Kidney epithelial cell (primary cell): ENCODE results near the gene GTF2H2C. TPM values are rescaled to one million over a fixed set of nuclear protein-coding genes. Genes with fewer than 3 reads are reported as not detected.
A peak's percentile ranks its signal among the peaks of the same experiment; 100 is the strongest.
"Not testable (repeated sequence)": the region's sequence is repeated elsewhere in the genome, so short reads cannot be mapped to it uniquely, and the experiment has no call there.

ENCODE experiments used
- DNase-seq: peaks from one replicate; pipeline ENCODE4 v3.0.0-alpha.2; 2010; ENCODE audit warnings: low read depth
- H3K27me3 ChIP-seq: 2 replicates; pipeline ENCODE4 v1.6.0; 2011; ENCODE audit warnings: low read length; ENCODE audit not compliant: control insufficient read depth, insufficient read depth
- H3K36me3 ChIP-seq: 2 replicates; pipeline ENCODE4 v1.5.1; 2011; ENCODE audit warnings: low read length; ENCODE audit not compliant: control insufficient read depth, insufficient read depth
- H3K4me3 ChIP-seq: 2 replicates; pipeline ENCODE4 v1.5.1; 2011; ENCODE audit warnings: low read depth, mild to moderate bottlenecking, control low read depth, low read length
- CTCF ChIP-seq: IDR thresholded peaks from 2 replicates; pipeline ENCODE4 v1.5.1; 2011; ENCODE audit warnings: mild to moderate bottlenecking, moderate library complexity, low read length, control low read depth, inconsistent platforms; ENCODE audit not compliant: insufficient read depth, poor library complexity, severe bottlenecking
- total RNA-seq: library from RNA; depleted of rRNA; stranded (reverse); fragments of >200 nt; gene quantifications from 2 replicates; pipeline ENCODE4 v1.2.3, GENCODE V29; 2015

Gene GTF2H2C
- total RNA-seq, 1 donor from 2014 or later, result 28.4 TPM

GRCh38 chr5:69528609-69529008 lies 31.4 kb upstream of the GTF2H2C start:
- Histone ChIP-seq H3K36me3 (no peaks in the 10 kb centered on the region), H3K4me3 (no peak overlapping the region), H3K27me3 (no peaks in the 10 kb centered on the region)
- no peak for TF ChIP-seq CTCF
- DNase-seq, result no peak

GRCh38 chr5:69530561-69531405 lies 29.2 kb upstream of the GTF2H2C start:
- H3K4me3 ChIP-seq, result no peak overlapping the region
- DNase-seq, result no peak
- H3K27me3 ChIP-seq, result no peaks in the 10 kb centered on the region
- TF ChIP-seq CTCF, result no peak
- no peaks in the 10 kb centered on the region for H3K36me3 ChIP-seq

DNA sequence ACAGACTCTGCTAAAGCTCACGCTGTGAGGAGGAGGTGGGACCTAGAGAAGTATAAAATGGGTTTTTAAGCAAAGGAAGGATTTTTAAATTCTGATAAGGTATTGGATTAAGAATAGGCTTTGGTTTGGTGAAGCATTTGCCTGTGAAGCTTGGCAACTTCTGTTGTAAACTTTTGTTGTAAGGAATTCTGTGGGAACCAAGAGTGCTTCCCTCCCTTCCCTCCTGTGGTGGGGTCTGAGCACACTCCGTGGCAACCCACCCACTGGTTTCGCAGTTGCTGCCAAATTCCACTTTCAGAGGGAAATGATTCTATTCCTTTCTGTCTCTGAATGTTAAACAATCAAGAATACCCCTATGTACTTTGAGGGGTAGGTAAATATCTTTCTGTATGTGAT lies 28.6 kb upstream of the GTF2H2C start:
- no peak for TF ChIP-seq CTCF

GRCh38 chr5:69537911-69538310 lies 22.1 kb upstream of the GTF2H2C start:
- DNase-seq, H3K36me3 ChIP-seq, H3K4me3 ChIP-seq, H3K27me3 ChIP-seq: not testable (repeated sequence)

More for the DNA sequence above, 28.6 kb upstream of the GTF2H2C start:
- Histone ChIP-seq H3K4me3 (no peak overlapping the region), H3K27me3 (no peaks in the 10 kb centered on the region), H3K36me3 (no peaks in the 10 kb centered on the region)
- no peak for DNase-seq

DNA sequence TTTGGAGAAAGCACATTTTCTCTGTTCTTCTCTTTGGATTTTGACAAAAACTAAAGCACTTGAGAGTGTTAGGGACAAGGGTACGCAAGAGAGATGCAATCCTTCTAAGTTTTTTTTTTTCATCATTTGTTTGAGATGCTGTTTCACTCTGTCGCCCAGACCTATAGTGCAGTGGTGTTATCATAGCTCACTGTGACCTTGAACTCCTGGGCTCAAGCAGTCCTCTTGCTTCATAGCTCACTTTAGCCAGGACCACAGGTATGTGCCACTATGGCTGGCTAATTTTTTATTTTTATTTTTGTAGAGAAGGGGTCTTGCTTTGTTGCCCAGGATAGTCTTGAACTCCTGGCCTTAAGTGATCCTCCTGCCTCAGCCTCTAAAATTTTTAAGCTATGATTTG lies 21.3 kb upstream of the GTF2H2C start:
- DNase-seq, H3K27me3 ChIP-seq, H3K4me3 ChIP-seq, H3K36me3 ChIP-seq: not testable (repeated sequence)

GRCh38 chr5:69541347-69541746 lies 18.6 kb upstream of the GTF2H2C start:
- H3K4me3 ChIP-seq, H3K27me3 ChIP-seq, DNase-seq, H3K36me3 ChIP-seq: not testable (repeated sequence)

GRCh38 chr5:69542838-69543618 lies 17.0 kb upstream of the GTF2H2C start:
- not testable (repeated sequence) for H3K4me3 ChIP-seq, DNase-seq, H3K36me3 ChIP-seq, H3K27me3 ChIP-seq

GRCh38 chr5:69544602-69545001 lies 15.4 kb upstream of the GTF2H2C start:
- not testable (repeated sequence) for H3K27me3 ChIP-seq, DNase-seq, H3K36me3 ChIP-seq, H3K4me3 ChIP-seq

- not testable (repeated sequence) for H3K36me3 ChIP-seq, DNase-seq, H3K27me3 ChIP-seq
- peak overlapping the region; percentile 21 for H3K4me3 ChIP-seq
These were observed 818 bp downstream of the GTF2H2C start for GRCh38 chr5:69560587-69561431.

- not testable (repeated sequence) for DNase-seq, H3K36me3 ChIP-seq, H3K27me3 ChIP-seq, H3K4me3 ChIP-seq
These were observed 6.2 kb downstream of the GTF2H2C start for GRCh38 chr5:69566172-69566571.

GRCh38 chr5:69568072-69568471 lies 8.1 kb downstream of the GTF2H2C start:
- not testable (repeated sequence) for DNase-seq, H3K4me3 ChIP-seq, H3K36me3 ChIP-seq, H3K27me3 ChIP-seq
